HG02938 (cell line): ENCODE measurements around the gene ACACA.
"Not testable (repeated sequence)": the region's sequence is repeated elsewhere in the genome, so short reads cannot be mapped to it uniquely, and the experiment has no call there.

ENCODE experiments used
- ATAC-seq: cut with Tn5 transposase; IDR thresholded peaks from one replicate; pipeline ENCODE4 v1.9.1; 2021; ENCODE audit warnings: mild to moderate bottlenecking, moderate library complexity; ENCODE audit not compliant: unreplicated experiment

The ACACA gene

DNA sequence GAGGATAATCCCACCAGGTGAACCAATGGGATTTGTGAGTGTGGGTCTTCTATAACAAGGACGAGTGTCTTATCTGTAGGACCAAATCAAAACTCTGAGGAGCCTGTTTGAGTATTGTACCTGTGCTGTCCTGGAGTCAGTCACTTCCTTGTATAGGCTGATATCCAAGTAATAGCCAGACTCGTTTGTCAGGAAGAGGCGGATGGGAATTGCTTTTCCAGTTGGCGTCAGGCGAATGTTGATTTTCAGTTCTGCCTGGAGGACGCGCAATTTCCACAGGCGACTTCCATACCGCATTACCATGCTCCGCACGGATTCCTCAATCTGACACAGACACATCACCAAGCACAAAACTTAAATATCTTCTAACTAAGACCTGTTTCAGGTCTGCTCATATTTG, 218.5 kb downstream of the ACACA start:
- no peak for ATAC-seq

DNA sequence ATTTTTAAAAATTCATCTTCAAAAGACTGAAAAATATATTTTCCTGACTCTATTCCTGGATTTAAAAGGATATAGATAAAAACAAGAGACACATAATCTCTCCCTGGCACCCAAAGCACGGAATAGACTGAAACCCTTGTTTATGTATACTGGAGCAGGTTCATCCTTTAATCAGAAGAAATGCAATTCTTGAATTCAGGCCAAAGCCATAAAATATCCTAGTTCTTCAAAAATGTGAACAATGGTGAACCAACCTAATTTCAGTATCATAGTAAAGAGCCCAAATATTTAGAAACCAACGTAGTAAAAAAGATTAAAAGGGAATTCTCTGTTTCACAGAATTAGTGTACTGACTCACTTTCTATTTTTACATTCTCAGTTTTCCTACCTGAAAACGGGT, 219.4 kb downstream of the ACACA start:
- ATAC-seq, result no peak

DNA sequence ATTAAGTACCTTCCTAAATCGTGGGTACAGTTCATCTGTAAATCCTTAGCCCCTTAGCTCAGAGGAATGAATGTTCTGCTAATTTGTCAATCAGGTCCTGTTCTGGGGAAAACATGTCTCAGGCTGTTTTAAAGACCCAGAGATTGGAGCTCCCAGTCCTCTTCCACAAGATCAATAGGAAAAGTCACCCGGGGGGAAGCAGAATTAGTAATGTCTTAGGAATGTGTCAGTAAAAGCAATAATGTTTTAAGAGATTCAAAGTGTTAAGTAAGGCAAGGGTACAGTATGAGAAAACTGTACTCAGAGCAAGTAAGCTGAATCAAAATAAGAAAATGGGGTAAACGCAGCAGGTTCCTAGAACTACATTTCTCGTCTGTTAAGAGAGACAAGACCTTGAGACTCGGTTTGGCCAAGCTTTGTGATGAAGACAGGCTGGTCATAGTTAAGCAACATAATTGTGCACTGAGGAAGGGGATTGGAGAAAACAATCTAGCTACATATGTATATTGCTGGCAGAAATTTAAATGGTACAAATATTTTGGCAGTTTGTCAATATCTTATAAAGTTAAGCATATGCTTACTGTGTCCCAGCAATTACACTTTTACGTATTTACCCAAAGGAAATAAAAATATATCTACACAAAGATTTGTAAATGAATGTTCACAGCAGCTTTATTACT, 223.7 kb downstream of the ACACA start:
- ATAC-seq, result no peak

DNA sequence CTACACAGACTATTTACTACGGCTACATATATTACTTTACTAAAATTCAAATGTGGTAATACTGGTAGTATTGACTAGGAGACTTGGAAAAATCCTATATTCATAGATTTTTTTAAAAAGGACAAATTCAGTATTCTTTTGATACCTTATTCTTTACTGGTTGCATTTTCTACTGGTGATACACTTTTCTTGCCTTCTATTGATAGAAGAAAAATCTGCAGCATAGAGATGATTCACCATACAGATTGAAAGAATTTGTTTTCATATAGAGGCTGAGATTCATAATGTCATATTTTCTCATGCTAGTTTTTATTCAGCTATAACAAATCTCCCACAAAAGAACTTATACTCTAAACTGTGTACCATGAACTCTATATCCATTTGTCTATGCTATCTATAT, 226.3 kb downstream of the ACACA start:
- no peak for ATAC-seq

DNA sequence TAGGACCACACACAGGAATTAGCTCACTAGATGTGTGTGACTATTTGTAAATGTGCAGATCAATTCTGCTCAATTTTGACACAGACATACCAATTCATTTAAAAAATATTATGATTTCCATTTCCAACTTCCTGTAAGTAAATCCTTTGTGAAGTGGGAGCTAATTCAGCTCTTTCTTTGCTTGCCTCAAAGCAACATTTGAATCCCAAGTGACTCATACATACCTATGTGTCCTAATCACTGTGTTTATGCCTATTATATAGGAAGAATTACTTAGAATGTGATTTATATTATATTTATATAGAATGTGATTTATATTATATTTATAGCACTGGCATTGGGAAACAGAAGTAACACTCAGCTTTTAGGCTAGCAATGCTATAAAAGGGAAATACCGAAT, 226.7 kb downstream of the ACACA start:
- no peak for ATAC-seq

DNA sequence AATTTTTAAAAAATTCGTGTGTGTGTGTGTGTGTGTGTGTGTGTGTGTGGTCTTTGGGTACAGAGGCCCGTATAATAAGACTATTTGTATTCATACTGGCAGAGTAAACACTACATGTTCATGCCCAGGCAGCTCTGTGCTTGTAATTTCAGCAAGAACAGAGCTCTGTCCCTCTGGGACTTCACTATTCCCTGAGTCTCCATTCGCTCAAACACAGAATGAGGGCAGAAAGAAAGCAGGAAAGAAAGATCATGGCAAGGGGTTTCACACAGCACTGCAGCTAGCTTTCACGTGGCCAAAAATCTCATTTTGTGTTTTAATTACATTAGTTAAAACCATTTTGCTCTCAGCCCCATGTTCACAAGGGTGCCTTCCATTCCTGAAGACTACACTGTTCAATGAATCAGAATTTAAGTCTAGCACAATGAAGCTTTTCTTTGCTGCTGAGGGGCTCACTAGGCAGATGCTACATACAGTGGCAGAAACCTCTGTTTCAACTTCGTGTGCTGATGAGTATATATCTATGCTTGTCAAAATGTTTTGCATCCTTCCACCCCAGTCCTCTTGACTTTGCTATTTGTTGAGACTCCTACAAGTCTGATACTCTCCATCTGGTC, 229.3 kb downstream of the ACACA start:
- ATAC-seq, result no peak

DNA sequence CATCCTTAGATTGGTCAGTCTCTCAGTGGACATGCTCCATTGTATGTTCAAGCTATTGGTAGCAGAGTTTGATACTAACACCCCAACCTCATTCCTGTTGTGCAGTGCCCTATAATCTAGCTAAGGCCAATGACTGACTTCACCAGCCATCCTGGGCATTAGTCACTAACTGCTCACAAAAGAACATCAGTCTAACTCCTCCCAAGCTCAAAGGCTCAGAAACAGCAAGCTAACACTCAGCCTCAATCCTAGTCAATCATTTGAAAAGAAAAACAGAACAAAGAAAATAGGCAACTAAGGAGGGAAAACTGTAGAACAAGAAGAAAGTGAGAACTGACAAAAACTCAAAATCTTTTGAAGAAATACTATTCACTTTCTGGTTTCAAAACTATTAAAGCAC, 229.9 kb downstream of the ACACA start:
- no peak for ATAC-seq

DNA sequence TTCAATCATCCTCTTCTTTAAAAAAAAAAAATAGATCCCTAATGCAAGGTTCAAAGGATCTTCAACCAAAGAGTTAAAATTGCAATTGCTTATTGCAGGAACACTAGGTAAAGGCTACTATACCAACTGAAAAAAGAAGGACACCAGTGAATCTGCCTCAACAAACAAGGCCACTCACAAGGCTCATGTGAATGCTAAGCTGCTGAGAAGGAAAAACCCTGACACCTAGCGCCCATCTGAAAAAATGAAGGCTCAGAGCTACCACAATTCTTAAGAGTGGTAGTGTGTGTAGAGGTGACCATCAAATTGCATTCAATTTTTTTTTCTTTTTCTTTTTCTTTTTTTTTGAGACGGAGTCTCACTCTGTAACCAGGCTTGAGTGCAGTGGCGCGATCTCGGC, 232.4 kb downstream of the ACACA start:
- no peak for ATAC-seq

DNA sequence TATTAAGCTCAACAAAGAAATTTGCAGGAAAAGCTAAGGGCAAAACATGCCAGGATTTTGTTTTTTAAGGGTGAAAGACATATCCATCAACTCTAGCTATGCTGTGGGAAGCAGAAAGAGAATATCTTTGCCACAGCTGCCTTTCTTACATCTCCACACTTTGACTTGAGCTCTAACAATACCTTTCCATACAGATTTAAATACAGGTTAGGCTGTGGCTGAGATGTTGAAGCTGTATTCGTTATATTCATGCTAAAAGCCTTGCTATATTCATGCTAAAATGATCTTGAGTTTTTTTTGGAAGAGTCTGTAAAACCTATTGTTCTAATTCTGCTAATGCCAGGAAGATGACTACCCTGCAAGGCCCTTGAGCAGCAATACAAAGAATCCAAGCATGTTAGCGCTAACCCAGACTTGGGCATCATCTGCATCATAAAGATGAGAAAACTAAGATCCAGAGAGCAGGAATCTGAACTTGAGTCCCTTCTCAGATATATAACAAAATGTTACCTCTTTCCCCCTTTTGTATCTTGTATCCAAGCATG, 235.7 kb downstream of the ACACA start:
- ATAC-seq, result no peak

DNA sequence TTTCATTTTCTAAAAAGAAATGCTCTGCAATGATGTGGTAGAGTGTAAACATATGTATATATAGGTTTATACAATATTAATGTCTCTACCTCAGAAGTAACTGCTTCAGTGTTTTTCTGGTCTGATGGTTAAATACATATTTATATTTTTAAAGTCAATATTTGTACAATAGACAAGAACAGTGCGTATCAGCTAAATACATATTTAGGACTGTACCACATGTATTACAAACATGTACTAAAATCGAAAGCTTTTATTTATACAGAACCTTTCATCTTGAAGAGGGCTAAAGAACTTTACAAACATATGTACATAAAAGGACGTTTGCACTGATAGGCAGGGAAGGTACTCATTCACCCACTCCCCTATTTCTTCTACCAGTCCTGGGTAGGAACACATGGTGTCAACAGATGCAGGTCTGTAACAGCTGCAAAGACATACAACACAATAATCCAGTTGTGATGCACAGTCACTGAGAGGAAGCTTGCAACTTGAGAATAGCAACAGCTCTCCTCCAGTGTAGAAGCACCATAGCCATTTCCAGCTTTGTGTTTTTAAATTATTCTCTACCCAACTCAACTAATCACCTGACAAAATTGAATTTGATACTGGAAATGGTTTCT, 237.8 kb downstream of the ACACA start:
- no peak for ATAC-seq

DNA sequence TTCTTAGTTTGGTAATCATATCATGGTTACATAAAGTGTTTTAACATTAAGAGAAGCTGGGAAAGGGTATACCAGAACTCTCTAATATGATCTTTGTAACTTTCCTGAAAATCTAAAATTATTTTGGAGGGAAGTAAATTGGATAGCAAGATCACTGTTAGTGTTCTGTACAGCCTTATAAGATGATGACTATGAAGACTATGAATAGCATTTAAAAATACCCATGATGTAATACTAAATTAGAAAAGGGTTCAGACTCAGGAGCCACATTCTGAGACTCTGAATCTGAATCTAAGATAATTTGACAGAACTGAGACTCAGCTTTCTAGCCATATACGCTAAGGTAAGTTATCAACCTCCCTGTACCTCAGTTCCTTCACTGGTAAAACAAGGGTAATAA, 238.9 kb downstream of the ACACA start:
- ATAC-seq, result no peak

DNA sequence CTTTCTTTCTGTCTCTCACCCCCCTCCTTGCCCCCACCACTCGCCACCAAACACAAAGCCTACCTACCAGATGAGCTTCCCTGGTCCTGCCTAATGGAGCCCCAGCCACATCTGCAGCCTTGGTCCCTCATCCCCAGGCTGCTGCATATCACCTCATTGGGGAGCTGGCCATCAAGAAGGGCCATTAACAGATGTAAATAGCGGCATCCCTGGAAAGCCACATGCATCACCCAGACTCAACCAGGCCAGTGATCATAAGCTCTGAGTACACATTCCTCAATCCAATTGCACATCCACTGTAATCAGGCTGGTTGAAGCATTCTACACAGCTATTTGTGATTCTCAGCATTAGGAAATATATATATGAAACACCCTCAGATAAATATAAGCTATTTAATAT, 242.6 kb downstream of the ACACA start:
- no peak for ATAC-seq

DNA sequence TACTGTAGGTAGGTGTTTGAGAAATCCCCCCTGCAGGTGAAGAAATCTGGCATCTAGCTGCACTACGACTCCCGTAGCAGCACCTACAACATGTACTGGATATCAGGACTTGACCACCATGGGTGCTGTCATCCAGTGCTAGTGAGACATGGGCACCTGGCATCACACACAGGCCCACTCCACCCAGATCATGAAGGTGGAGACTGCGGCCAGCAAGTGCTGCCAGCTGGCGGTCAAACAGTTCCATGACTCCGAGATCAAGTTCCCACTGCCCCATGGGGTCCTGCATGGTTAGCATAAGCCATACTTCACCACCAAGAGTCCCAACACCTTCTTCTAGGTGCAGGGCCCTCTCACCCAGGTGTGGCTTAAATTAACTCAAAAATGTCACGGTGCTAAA, 243.8 kb downstream of the ACACA start:
- ATAC-seq, result no peak

DNA sequence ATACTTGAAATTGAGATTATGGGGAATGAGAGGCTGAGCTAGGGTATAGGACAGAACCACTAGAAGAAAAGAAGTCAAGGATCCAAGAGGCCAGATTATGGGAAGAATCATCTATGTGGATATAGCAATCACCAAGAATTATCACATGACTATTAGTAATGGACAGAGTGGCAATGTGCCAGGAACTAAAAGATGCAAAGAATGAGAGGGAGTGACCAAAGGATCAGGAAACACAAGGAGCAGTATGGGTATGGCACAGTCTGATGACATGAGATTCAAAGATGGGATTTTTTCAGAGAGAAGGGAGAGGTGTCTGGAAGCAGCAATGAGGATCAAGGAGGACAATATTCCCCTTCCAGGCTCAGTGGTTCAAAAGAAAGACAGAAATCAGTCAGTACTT, 245.7 kb downstream of the ACACA start:
- ATAC-seq, result no peak

DNA sequence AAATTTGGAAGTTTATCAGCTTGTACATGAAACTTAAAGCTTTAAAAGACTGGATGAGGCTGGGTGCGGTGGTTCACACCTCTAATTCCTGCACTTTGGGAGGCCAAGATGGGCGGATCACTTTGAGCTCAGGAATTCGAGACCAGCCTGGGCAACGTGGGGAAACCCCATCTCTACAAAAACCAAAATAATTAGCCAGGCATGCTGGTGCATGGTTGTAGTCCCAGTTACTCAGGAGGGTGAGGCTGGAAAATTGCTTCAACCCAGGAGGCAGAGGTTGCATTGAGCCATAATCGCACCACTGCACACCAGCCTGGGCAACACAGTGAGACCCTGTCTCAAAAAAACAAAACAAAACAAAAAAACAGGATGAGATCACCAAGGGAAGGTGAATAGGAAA, 248.3 kb downstream of the ACACA start:
- no peak for ATAC-seq

DNA sequence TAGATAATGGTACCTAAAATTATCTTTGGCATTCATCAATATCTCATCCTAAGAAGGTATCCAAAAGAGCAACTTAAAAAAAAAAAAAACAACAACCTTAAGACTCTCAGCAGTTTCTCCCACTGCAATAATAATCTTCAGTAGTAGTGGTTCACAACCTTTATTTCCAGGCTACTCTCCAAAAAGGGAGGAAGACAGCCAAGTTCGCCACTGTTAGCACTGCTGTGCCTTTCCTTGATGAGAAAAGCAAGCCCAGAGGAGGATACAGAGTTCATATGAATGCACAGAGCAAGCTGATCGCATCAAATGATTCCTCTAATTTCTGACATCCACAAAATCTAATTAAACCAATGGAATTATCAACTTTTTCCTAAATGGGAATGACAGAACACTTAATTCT, 258.5 kb downstream of the ACACA start:
- ATAC-seq, result no peak

DNA sequence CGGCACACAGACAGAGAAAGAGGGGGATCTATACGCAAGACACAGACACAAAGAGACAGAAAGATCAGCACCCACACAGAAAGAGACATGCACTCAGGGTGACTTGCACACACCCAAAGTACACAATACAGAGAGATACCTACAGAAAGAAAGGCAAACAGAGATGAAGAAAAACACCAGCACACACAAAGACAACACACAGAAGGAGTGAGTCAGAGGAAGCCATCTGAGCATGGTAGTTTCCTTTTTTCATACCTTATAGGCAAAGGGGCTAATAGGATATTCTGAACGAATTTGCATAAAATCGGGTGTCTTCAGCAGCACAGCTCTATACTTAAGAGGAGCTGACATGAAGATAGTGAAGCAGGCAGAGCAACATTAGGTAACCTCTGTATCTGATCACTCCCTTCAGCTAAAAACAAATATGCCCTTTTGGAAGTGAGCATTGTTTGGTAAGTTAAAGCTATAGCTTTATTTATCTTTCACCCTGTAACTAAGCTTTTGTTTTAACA, 259.3 kb downstream of the ACACA start:
- ATAC-seq, result no peak

DNA sequence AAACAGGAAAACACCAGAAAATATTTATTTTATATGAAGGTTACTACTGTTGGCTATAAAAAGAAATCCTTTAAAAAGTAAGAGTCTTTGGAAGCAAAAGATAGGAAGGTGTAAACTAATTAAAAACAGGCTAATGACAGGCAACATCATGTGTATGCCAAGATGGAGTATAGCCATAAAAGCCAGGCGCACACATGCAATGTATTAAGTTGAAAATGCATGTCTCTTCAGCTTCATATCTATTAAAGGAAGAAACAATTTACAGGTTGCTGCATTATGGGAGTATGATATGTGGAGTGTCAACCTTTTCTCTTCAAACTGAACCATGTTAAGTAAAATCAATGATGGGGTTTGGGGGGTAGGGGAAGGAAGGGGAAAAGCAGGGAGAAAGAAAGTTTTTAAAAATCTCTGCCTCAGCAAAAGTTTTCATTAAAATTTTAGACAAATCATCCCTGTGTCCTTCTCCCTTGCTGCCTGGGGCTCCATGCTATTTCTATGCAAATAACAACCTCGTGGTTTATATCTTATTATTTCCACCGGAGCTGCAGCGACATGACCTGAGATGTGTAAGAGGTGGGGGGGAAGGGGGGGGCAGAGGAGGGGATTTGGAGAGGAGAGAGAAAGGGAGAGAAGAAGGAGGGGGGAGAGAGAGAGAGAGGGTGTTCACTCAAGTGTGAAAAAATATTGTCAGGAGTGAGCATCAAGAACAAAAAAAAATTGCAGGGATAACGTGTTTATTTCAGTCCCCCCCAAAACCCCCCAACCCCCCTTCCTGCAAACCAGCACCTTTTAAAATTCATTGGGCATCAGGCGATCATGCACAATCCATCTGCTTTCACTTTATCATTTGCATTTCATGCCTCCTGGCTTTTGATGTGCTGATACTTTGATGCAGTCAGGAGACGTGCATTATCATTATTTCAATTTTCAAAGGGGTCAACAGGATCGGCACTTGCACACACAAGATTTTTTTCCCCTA, 260.3 kb downstream of the ACACA start:
- no peak for ATAC-seq

DNA sequence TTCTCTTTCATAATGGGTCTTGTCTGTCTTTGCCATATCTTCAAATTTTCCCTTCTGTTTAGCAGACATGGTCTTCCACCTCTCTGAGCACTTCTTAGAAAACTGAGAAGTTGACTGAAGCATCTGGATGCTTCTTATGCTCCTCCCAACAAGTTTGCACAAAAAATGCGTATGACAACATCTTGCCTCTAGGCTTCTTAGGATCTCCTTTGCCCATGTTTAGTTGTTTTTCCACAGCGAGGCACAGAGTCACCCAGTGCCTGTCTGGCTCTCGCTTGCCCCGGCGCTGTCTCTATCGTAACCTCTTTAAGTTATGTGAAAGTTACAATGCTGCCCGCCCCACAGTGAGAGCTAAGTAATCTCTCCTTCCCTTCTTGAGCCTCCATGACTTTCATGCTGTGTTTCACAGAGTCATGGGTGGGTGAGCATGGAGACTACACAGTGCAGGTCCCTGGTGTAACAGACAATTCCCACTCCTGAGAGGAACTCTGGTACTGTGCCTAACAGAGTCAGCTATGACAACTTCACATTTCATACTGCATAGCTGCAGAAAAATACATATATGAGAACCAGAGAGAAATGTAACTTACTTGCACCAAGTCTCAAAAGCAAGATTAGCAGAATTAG, 262.4 kb downstream of the ACACA start:
- ATAC-seq, result no peak

DNA sequence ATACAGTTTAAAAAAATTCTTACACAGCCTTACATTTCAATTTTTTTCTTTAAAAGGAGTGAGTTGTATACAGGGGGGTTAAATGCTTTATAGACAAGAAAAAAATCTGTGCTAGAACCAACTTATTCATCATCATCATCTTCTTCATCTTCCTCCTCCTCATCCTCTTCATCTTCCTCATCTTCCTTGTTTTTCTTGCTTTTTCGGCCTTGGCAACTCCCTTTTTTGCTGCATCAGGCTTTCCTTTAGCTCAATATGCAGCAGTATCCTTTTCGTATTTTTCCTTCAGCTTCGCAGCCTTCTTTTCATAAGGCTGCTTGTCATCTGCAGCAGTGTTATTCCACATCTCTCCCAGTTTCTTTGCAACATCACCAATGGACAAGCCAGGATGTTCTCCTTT, 263.1 kb downstream of the ACACA start:
- not testable (repeated sequence) for ATAC-seq
